Neuronal stem cell (in vitro differentiated cells): Measurements from ENCODE around the gene SORCS2.

Experiments
- DNase-seq: peaks from one replicate; pipeline ENCODE4 v3.0.0-alpha.2; 2013; ENCODE audit warnings: low spot score
- H2AFZ ChIP-seq: one replicate; pipeline ENCODE4 v1.6.1; 2013; ENCODE audit warnings: mild to moderate bottlenecking, low read length, inconsistent platforms
- H2AK5ac ChIP-seq: 2 replicates; pipeline ENCODE4 v1.6.1; 2013; ENCODE audit warnings: low read depth, mild to moderate bottlenecking, inconsistent platforms, low read length, moderate library complexity, mixed read lengths
- H2BK120ac ChIP-seq: 2 replicates; pipeline ENCODE4 v1.6.1; 2013; ENCODE audit warnings: low read depth, mild to moderate bottlenecking, inconsistent platforms, low read length, moderate library complexity, mixed read lengths
- H2BK12ac ChIP-seq: one replicate; pipeline ENCODE4 v1.6.1; 2013; ENCODE audit warnings: low read length, inconsistent platforms
- H2BK15ac ChIP-seq: 2 replicates; pipeline ENCODE4 v1.6.1; 2013; ENCODE audit warnings: mild to moderate bottlenecking, low read length, inconsistent platforms, mixed read lengths
- H2BK5ac ChIP-seq: one replicate; pipeline ENCODE4 v1.6.1; 2013; ENCODE audit warnings: inconsistent platforms, mild to moderate bottlenecking, low read length, moderate library complexity
- H3K14ac ChIP-seq: one replicate; pipeline ENCODE4 v1.6.1; 2013; ENCODE audit warnings: low read length, inconsistent platforms
- H3K18ac ChIP-seq: 2 replicates; pipeline ENCODE4 v1.6.1; 2013; ENCODE audit warnings: low read length, inconsistent platforms
- H3K23ac ChIP-seq: 2 replicates; pipeline ENCODE4 v1.6.1; 2013; ENCODE audit warnings: low read depth, mild to moderate bottlenecking, mixed read lengths, low read length, inconsistent platforms; ENCODE audit not compliant: poor library complexity
- H3K27ac ChIP-seq: replicated peaks from 3 replicates; pipeline ENCODE4 v1.5.1; 2013; ENCODE audit warnings: low read length, inconsistent platforms
- H3K27me3 ChIP-seq, 3 experiments: 2 replicates each; pipeline ENCODE4 v1.6.1; 2013; ENCODE audit warnings: low read length in 3 of 3, mild to moderate bottlenecking in 2 of 3, inconsistent platforms in 1 of 3, low read depth in 1 of 3, mixed read lengths in 1 of 3, moderate library complexity in 1 of 3; ENCODE audit not compliant: control insufficient read depth in 3 of 3, insufficient read depth in 3 of 3
- H3K36me3 ChIP-seq, 2 donors: replicated peaks in 1 of 2; 2 replicates each; pipeline ENCODE4 v1.6.1; 2013; ENCODE audit warnings: low read length in 2 of 2; ENCODE audit not compliant: control insufficient read depth in 2 of 2, insufficient read depth in 2 of 2
- H3K4ac ChIP-seq: 2 replicates; pipeline ENCODE4 v1.6.1; 2013; ENCODE audit warnings: inconsistent platforms, mild to moderate bottlenecking, low read length, moderate library complexity
- H3K4me1 ChIP-seq, 2 donors: 1 replicate in 1 of 2; 2 replicates in 1 of 2; pipeline ENCODE4 v1.6.1; 2013; ENCODE audit warnings: low read length in 2 of 2, low read depth in 1 of 2; ENCODE audit not compliant: control insufficient read depth in 2 of 2, insufficient read depth in 1 of 2
- H3K4me2 ChIP-seq: one replicate; pipeline ENCODE4 v1.6.1; 2013; ENCODE audit warnings: mild to moderate bottlenecking, low read length, inconsistent platforms; ENCODE audit not compliant: insufficient read depth, poor library complexity, severe bottlenecking
- H3K4me3 ChIP-seq, 2 donors: 2 replicates each; pipeline ENCODE4 v1.5.1; 2013; ENCODE audit warnings: low read length in 2 of 2, mild to moderate bottlenecking in 2 of 2, inconsistent platforms in 1 of 2, moderate library complexity in 1 of 2
- H3K79me1 ChIP-seq: one replicate; pipeline ENCODE4 v1.6.1; 2013; ENCODE audit warnings: low read depth, mild to moderate bottlenecking, inconsistent platforms, low read length, moderate library complexity
- H3K9ac ChIP-seq: one replicate; pipeline ENCODE4 v1.6.1; 2013; ENCODE audit warnings: mild to moderate bottlenecking, low read depth, low read length, inconsistent platforms; ENCODE audit not compliant: poor library complexity
- H3K9me3 ChIP-seq, 2 donors: replicated peaks in 1 of 2; 2 replicates each; pipeline versions ENCODE3 to v1.6.1; 2013; ENCODE audit warnings: low read length in 2 of 2, mild to moderate bottlenecking in 2 of 2, inconsistent platforms in 1 of 2, low read depth in 1 of 2, mixed read lengths in 1 of 2, moderate library complexity in 1 of 2; ENCODE audit not compliant: control insufficient read depth in 2 of 2, insufficient read depth in 1 of 2
- H4K8ac ChIP-seq: one replicate; pipeline ENCODE4 v1.6.1; 2013; ENCODE audit warnings: low read depth, mild to moderate bottlenecking, inconsistent platforms, low read length, moderate library complexity
- H4K91ac ChIP-seq: one replicate; pipeline ENCODE4 v1.6.1; 2013; ENCODE audit warnings: low read length, low read depth, mild to moderate bottlenecking, inconsistent platforms; ENCODE audit not compliant: poor library complexity
- WGBS, 2 donors: extraction: QIAGEN DNeasy Blood & Tissue Kit; methylation state at CpG; one replicate each; pipeline ENCODE4 v1.1.7; 2013; ENCODE audit warnings: missing lambda C conversion rate in 2 of 2, mixed read lengths in 1 of 2; ENCODE audit not compliant: insufficient read length in 2 of 2, insufficient replicate concordance in 1 of 2; ENCODE audit errors: extremely low coverage in 2 of 2; 5-methylcytosine and 5-hydroxymethylcytosine counted together

SORCS2 gene

DNA sequence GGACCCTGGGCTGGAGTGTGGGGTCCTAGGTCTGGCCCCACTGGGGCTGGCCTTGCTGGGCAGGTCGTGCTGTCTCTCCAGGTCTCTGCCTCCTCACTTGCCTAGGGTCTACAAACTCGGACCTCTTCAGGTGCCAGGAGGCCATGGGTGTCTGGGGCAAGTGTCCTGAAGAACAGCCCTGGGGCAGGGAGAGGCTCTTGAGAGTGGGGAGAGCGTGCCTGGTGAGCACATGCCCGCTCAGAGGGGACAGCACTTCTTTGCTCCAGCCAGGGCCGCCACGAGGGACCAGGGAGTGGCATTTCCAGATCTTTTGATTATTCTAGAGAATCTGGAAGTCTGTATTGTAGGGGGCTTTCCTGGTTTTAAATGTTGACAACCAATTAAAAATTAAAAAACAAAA, 63.7 kb downstream of the SORCS2 start:
- no peak overlapping the region for H3K9ac ChIP-seq
- no peak overlapping the region for H2BK120ac ChIP-seq
- no peak overlapping the region for H3K27ac ChIP-seq
- no peaks in the 10 kb centered on the region for H3K27me3 ChIP-seq
- no peak overlapping the region for H2BK15ac ChIP-seq
- no peak overlapping the region for H2AFZ ChIP-seq
- H3K23ac ChIP-seq, result no peak overlapping the region
- H4K8ac ChIP-seq, result no peak overlapping the region
- no peak overlapping the region for H3K4ac ChIP-seq
- no peak overlapping the region for H3K14ac ChIP-seq
- no peak overlapping the region for H3K4me3 ChIP-seq
- no CpG with 5 or more reads among the region's 6 CpGs for WGBS, 2 donors
- H3K18ac ChIP-seq, result peak overlapping the region; percentile 95
- H3K79me1 ChIP-seq, result no peaks in the 10 kb centered on the region
- peaks cover 0 to 3% of the 10 kb centered on the region in 2 donors for H3K9me3 ChIP-seq
- H2AK5ac ChIP-seq, result peak overlapping the region; percentile 11
- H4K91ac ChIP-seq, result no peak overlapping the region
- H2BK12ac ChIP-seq, result peak overlapping the region; percentile 77
- H3K4me1 ChIP-seq, result peaks cover 0 to 5% of the 10 kb centered on the region in 2 donors
- DNase-seq, result no peak
- peak overlapping the region; percentile 67 for H2BK5ac ChIP-seq
- H3K4me2 ChIP-seq, result no peak overlapping the region
- H3K36me3 ChIP-seq, result no peaks in the 10 kb centered on the region

DNA sequence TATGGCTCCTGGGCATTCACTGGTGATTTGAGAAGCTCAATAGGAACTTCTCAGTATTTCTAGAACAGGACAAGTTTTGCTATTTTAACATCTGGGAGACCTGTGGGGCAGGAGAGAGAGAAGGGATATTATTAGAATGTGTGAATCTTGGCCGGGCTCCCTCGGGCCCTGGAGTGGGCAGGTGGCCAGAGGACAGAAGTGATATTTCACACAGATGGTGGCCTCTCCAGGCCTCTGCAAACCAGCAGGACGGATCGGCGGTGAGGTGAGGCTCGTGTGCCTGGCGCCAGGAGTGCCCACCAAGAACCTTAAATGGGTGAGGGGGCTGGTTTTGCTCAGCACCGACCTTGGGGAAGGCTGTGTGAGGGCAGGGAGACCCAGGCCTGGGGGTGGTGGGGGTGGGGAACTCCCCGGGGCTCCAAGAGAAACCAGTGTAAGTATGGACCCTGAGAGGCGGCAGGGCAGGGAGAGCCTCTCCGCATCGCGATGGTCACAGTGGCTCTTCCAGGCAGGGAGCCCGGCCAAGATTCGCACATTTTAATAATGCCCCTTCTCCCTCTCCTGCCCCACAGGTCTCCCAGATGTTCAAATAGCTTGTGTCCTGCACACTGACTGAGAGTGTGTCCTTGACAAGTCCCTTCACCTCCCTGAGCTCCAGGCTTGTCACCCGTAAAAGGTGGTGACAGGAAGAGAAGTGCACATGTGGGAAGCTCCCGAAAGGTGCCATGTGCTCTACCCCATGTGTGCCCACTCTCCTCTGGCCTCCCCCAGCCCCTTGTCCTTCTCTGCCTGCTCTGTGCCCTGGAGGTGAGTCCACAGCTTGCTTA, 64.9 kb downstream of the SORCS2 start:
- H2BK15ac ChIP-seq, result peak overlapping the region; percentile 76
- peaks cover 0 to 3% of the 10 kb centered on the region in 2 donors for H3K9me3 ChIP-seq
- no peak overlapping the region for H4K91ac ChIP-seq
- H2BK120ac ChIP-seq, result no peak overlapping the region
- H3K18ac ChIP-seq, result peak overlapping the region; percentile 68
- peaks cover 0 to 5% of the 10 kb centered on the region in 2 donors for H3K4me1 ChIP-seq
- H3K4me3 ChIP-seq, result no peak overlapping the region
- no peak overlapping the region for H2AFZ ChIP-seq
- H2AK5ac ChIP-seq, result peak overlapping the region; percentile 91
- no peak overlapping the region for H3K14ac ChIP-seq
- no peaks in the 10 kb centered on the region for H3K27me3 ChIP-seq
- H3K79me1 ChIP-seq, result no peaks in the 10 kb centered on the region
- DNase-seq, result no peak
- WGBS, 2 donors, result no CpG with 5 or more reads among the region's 17 CpGs
- no peak overlapping the region for H2BK5ac ChIP-seq
- no peak overlapping the region for H2BK12ac ChIP-seq
- no peak overlapping the region for H4K8ac ChIP-seq
- no peak overlapping the region for H3K4me2 ChIP-seq
- H3K9ac ChIP-seq, result no peak overlapping the region
- no peaks in the 10 kb centered on the region for H3K36me3 ChIP-seq
- H3K23ac ChIP-seq, result peak overlapping the region; percentile 25
- peak overlapping the region; percentile 30 for H3K4ac ChIP-seq
- no peak overlapping the region for H3K27ac ChIP-seq

DNA sequence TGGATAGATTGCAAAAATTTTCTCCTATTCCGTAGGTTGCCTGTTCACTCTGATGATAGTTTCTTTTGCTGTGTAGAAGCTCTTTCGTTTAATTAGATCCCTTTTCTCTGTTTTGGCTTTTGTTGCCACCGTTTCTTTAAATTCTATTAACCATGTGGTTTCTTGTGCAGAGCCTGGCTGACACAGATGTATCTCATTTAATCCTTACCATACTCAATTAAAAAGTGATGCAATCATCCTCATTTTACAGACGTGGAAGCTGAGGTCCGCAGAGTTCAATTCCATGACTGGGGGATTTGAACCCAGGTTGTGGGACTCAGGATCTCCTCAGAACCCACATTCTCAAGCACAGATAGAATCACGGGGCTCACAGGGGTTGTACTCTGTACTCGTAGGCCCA, 66.7 kb downstream of the SORCS2 start:
- no peaks in the 10 kb centered on the region for H3K27me3 ChIP-seq

DNA sequence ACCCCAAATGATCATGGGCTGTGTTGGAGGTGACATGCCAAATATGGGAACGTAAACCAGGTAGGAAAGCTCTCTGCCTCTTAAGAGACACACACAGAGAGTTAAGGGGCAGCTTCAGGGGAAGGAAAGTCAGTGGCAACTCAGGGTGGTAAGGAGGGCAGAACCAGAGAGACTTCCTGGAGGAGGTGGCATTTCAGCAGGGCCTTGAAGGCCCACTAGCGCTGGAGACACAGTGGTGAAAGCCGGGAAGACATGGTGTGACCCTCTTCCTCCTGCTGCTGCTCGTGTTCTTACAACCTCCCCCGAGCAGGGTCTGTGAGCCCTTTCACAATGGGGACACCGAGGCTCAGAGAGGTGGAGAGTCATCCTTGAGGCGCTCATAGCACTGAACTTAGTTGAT, 68.2 kb downstream of the SORCS2 start:
- no peak overlapping the region for H2BK15ac ChIP-seq
- no peak overlapping the region for H3K4me2 ChIP-seq
- no peak for DNase-seq
- no peak overlapping the region for H3K14ac ChIP-seq
- H3K27ac ChIP-seq, result no peak overlapping the region
- no peak overlapping the region for H4K91ac ChIP-seq
- H3K9me3 ChIP-seq, result peaks cover 0 to 3% of the 10 kb centered on the region in 2 donors
- no peak overlapping the region for H2BK12ac ChIP-seq
- no peaks in the 10 kb centered on the region for H3K27me3 ChIP-seq
- H2BK5ac ChIP-seq, result no peak overlapping the region
- no peak overlapping the region for H3K4me3 ChIP-seq
- H3K36me3 ChIP-seq, result no peaks in the 10 kb centered on the region
- no peak overlapping the region for H3K18ac ChIP-seq
- H3K4ac ChIP-seq, result no peak overlapping the region
- WGBS, 2 donors, result no CpG with 5 or more reads among the region's 7 CpGs
- no peak overlapping the region for H4K8ac ChIP-seq
- no peak overlapping the region for H3K9ac ChIP-seq
- no peak overlapping the region for H2BK120ac ChIP-seq
- H2AK5ac ChIP-seq, result peak overlapping the region; percentile 59
- H2AFZ ChIP-seq, result no peak overlapping the region
- no peaks in the 10 kb centered on the region for H3K4me1 ChIP-seq
- peak overlapping the region; percentile 77 for H3K23ac ChIP-seq
- H3K79me1 ChIP-seq, result no peaks in the 10 kb centered on the region

More for the DNA sequence above, 66.7 kb downstream of the SORCS2 start:
- Histone ChIP-seq H4K91ac (no peak overlapping the region), H4K8ac (no peak overlapping the region), H3K4me3 (no peak overlapping the region), H3K79me1 (no peaks in the 10 kb centered on the region), H3K27ac (no peak overlapping the region), H3K4me1 (no peaks in the 10 kb centered on the region), H3K36me3 (no peaks in the 10 kb centered on the region), H3K4me2 (no peak overlapping the region), H3K18ac (no peak overlapping the region), H2BK5ac (no peak overlapping the region), H2AK5ac (no peak overlapping the region), H2BK12ac (no peak overlapping the region), H3K9ac (no peak overlapping the region), H3K9me3 (peaks cover 0 to 3% of the 10 kb centered on the region in 2 donors), H3K4ac (no peak overlapping the region), H2AFZ (no peak overlapping the region), H3K14ac (no peak overlapping the region), H3K23ac (no peak overlapping the region), H2BK120ac (no peak overlapping the region), H2BK15ac (no peak overlapping the region)
- no CpG with 5 or more reads among the region's 7 CpGs for WGBS, 2 donors
- DNase-seq, result no peak
